ENCODE data around the gene LONP2. TPM values are rescaled to one million over a fixed set of nuclear protein-coding genes. Genes with fewer than 3 reads are reported as not detected.
A peak's percentile ranks its signal among the peaks of the same experiment; 100 is the strongest.
"Not testable (repeated sequence)": the region's sequence is repeated elsewhere in the genome, so short reads cannot be mapped to it uniquely, and the experiment has no call there.

Gene LONP2
- polyA plus RNA-seq, 3 donors, result 21.5 to 35.6 (median 26.0) TPM

GRCh38 chr16:48395375-48395774, 151.3 kb downstream of the LONP2 start:
- no peak overlapping the region for H2AFZ ChIP-seq (ENCODE audit: insufficient read depth, low read depth, low read length, poor library complexity, severe bottlenecking)
- peaks cover 0 to 5% (median 0%) of the 10 kb centered on the region in 7 donors for H3K9me3 Mint-ChIP-seq

GRCh38 chr16:48402547-48402946, 158.4 kb downstream of the LONP2 start:
- H3K4me3 ChIP-seq (replicated peaks in 1 of 3; ENCODE audit: low read depth in 2 of 3, low read length in 3 of 3); H3K79me2 ChIP-seq (ENCODE audit: insufficient read depth, low read length); H3K9me3 ChIP-seq (replicated peaks in 1 of 2; ENCODE audit: control insufficient read depth in 1 of 2, insufficient read depth in 1 of 2, low read length in 2 of 2); H3K4me3 Mint-ChIP-seq; H3K27ac ChIP-seq (ENCODE audit: low read depth in 1 of 2, low read length in 2 of 2); H3K9me3 Mint-ChIP-seq; H3K4me1 Mint-ChIP-seq; H3K9ac ChIP-seq (ENCODE audit: insufficient read depth, low read length, poor library complexity, severe bottlenecking); H3K4me1 ChIP-seq (ENCODE audit: control insufficient read depth in 1 of 2, insufficient read depth in 2 of 2, low read length in 2 of 2); intact Hi-C loops (cut with micrococcal nuclease); H4K20me1 ChIP-seq (ENCODE audit: insufficient read depth, low read length); H3K4me2 ChIP-seq (replicated peaks; ENCODE audit: extremely low read depth, low read length, poor library complexity, severe bottlenecking); H2AFZ ChIP-seq (ENCODE audit: insufficient read depth, low read depth, low read length, poor library complexity, severe bottlenecking); DNase-seq; H3K36me3 Mint-ChIP-seq; H3K36me3 ChIP-seq (replicated peaks in 1 of 2; ENCODE audit: control insufficient read depth in 1 of 2, insufficient read depth in 2 of 2, low read length in 2 of 2); H3K27me3 Mint-ChIP-seq (ENCODE audit: low read depth in 3 of 3); H3K27me3 ChIP-seq (ENCODE audit: control insufficient read depth in 2 of 2, insufficient read depth in 2 of 2, low read length in 2 of 2): not testable (repeated sequence)
- H3K27ac Mint-ChIP-seq, result peak overlapping the region in 1 of 7 donors; percentile 36
- 88% methylated on average over 4 of the region's 8 CpGs for WGBS (ENCODE audit: insufficient coverage)

More at GRCh38 chr16:48395375-48395774, 151.3 kb downstream of the LONP2 start:
- H3K27ac ChIP-seq (ENCODE audit: low read depth in 1 of 2, low read length in 2 of 2), result no peak overlapping the region
- intact Hi-C loops (cut with micrococcal nuclease), result no loop called here
- H3K4me2 ChIP-seq (replicated peaks; ENCODE audit: extremely low read depth, low read length, poor library complexity, severe bottlenecking), result no peak overlapping the region
- H3K27ac Mint-ChIP-seq, result peak overlapping the region in 2 of 7 donors; percentile 14 to 25
- peaks cover 9 to 11% of the 10 kb centered on the region in 2 donors for H3K4me1 ChIP-seq (ENCODE audit: control insufficient read depth in 1 of 2, insufficient read depth in 2 of 2, low read length in 2 of 2)
- H3K27me3 Mint-ChIP-seq (ENCODE audit: low read depth in 3 of 3), result peaks cover 0 to 2% (median 0%) of the 10 kb centered on the region in 3 donors
- no peaks in the 10 kb centered on the region for H4K20me1 ChIP-seq (ENCODE audit: insufficient read depth, low read length)
- no peak overlapping the region for H3K9ac ChIP-seq (ENCODE audit: insufficient read depth, low read length, poor library complexity, severe bottlenecking)
- no peaks in the 10 kb centered on the region for H3K36me3 Mint-ChIP-seq
- peaks cover 9% of the 10 kb centered on the region for H3K4me1 Mint-ChIP-seq
- H3K36me3 ChIP-seq (replicated peaks in 1 of 2; ENCODE audit: control insufficient read depth in 1 of 2, insufficient read depth in 2 of 2, low read length in 2 of 2), result no peaks in the 10 kb centered on the region
- no peaks in the 10 kb centered on the region for H3K27me3 ChIP-seq (ENCODE audit: control insufficient read depth in 2 of 2, insufficient read depth in 2 of 2, low read length in 2 of 2)
- H3K79me2 ChIP-seq (ENCODE audit: insufficient read depth, low read length), result no peaks in the 10 kb centered on the region
- no peak overlapping the region for H3K4me3 ChIP-seq (replicated peaks in 1 of 3; ENCODE audit: low read depth in 2 of 3, low read length in 3 of 3)
- no peak for DNase-seq
- no peak overlapping the region for H3K4me3 Mint-ChIP-seq
- no peaks in the 10 kb centered on the region for H3K9me3 ChIP-seq (replicated peaks in 1 of 2; ENCODE audit: control insufficient read depth in 1 of 2, insufficient read depth in 1 of 2, low read length in 2 of 2)
- no peak for TF ChIP-seq CTCF (IDR thresholded peaks at IDR 0.05)
- WGBS (ENCODE audit: insufficient coverage), result 67% methylated on average over 2 of the region's 3 CpGs
